Ascending aorta (tissue), 2 donors: ENCODE measurements around the gene KATNBL1. TPM values are rescaled to one million over a fixed set of nuclear protein-coding genes. Genes with fewer than 3 reads are reported as not detected.
A peak's percentile ranks its signal among the peaks of the same experiment; 100 is the strongest.

Experiments
- DNase-seq, 2 donors: peaks; one replicate each; pipeline ENCODE4 v3.0.0-alpha.2; 2019; ENCODE audit warnings: low spot score in 2 of 2
- H3K27ac ChIP-seq, 2 donors: fragments of 200-600 bp; sonication (generic); one replicate each; pipeline ENCODE4 v1.5.1; 2016 to 2017; ENCODE audit warnings: mild to moderate bottlenecking in 1 of 2
- H3K27me3 ChIP-seq: fragments of 200-600 bp; sonication (generic); one replicate; pipeline ENCODE4 v1.5.1; 2017
- H3K36me3 ChIP-seq, 2 donors: fragments of 200-600 bp; sonication (generic); one replicate each; pipeline ENCODE4 v1.5.1; 2016
- H3K4me1 ChIP-seq, 2 donors: fragments of 200-600 bp; sonication (generic); one replicate each; pipeline ENCODE4 v1.5.1; 2016 to 2017; ENCODE audit warnings: mild to moderate bottlenecking in 1 of 2
- H3K4me3 ChIP-seq, 2 donors: fragments of 200-600 bp; sonication (generic); one replicate each; pipeline ENCODE4 v1.5.1; 2016 to 2017; ENCODE audit warnings: mild to moderate bottlenecking in 1 of 2
- H3K9me3 ChIP-seq, 2 donors: fragments of 200-600 bp; sonication (generic); one replicate each; pipeline ENCODE4 v1.5.1; 2016
- intact Hi-C: fragments of 100-400 bp; cut with DNase I; formaldehyde crosslinking; loops from one replicate; pipeline ENCODE4 v1.15.1; 2023
- total RNA-seq: library from RNA; depleted of rRNA; stranded (reverse); fragments of >200 nt; gene quantifications from one replicate; pipeline ENCODE4 v1.1.0, GENCODE V29; 2016
- TF ChIP-seq, protein P1 (sequence below), 3 experiments: fragments of 200-600 bp in 2 of 3; fragments of 450-650 bp in 1 of 3; sonication (generic) in 2 of 3; IDR thresholded peaks; one replicate each; pipeline ENCODE4 v1.5.1; 2016 to 2019; ENCODE audit warnings: antibody characterized with exemption in 3 of 3, mild to moderate bottlenecking in 1 of 3, moderate library complexity in 1 of 3

Gene KATNBL1
- total RNA-seq, 1 donor from 2014 or later, result 34.3 TPM

DNA sequence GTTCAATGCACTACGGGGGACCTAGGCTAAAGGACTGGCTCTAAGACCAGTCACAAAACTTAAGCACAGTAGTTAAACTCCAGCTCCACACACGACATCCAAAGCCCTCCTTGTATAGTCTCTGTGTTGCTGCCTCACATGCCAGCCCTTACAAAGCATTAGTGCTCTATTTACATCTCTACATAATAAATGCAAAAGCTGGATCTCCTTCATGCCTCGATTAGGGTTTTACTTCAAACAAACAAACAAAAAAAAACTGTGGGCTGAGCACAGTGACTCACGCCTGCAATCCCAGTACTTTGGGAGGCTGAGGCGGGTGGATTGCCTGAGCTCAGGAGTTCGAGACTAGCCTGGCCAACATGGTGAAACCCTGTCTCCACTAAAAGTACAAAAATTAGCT lies 98.4 kb downstream of the KATNBL1 start:
- Histone ChIP-seq H3K27ac (no peak overlapping the region), H3K4me1 (no peaks in the 10 kb centered on the region), H3K27me3 (no peaks in the 10 kb centered on the region), H3K4me3 (no peak overlapping the region), H3K36me3 (no peaks in the 10 kb centered on the region), H3K9me3 (no peaks in the 10 kb centered on the region)
- intact Hi-C loops, result no loop called here
- TF ChIP-seq, protein P1, sequence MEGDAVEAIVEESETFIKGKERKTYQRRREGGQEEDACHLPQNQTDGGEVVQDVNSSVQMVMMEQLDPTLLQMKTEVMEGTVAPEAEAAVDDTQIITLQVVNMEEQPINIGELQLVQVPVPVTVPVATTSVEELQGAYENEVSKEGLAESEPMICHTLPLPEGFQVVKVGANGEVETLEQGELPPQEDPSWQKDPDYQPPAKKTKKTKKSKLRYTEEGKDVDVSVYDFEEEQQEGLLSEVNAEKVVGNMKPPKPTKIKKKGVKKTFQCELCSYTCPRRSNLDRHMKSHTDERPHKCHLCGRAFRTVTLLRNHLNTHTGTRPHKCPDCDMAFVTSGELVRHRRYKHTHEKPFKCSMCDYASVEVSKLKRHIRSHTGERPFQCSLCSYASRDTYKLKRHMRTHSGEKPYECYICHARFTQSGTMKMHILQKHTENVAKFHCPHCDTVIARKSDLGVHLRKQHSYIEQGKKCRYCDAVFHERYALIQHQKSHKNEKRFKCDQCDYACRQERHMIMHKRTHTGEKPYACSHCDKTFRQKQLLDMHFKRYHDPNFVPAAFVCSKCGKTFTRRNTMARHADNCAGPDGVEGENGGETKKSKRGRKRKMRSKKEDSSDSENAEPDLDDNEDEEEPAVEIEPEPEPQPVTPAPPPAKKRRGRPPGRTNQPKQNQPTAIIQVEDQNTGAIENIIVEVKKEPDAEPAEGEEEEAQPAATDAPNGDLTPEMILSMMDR (IDR thresholded peaks at IDR 0.05), result no peak
- no peak for DNase-seq

DNA sequence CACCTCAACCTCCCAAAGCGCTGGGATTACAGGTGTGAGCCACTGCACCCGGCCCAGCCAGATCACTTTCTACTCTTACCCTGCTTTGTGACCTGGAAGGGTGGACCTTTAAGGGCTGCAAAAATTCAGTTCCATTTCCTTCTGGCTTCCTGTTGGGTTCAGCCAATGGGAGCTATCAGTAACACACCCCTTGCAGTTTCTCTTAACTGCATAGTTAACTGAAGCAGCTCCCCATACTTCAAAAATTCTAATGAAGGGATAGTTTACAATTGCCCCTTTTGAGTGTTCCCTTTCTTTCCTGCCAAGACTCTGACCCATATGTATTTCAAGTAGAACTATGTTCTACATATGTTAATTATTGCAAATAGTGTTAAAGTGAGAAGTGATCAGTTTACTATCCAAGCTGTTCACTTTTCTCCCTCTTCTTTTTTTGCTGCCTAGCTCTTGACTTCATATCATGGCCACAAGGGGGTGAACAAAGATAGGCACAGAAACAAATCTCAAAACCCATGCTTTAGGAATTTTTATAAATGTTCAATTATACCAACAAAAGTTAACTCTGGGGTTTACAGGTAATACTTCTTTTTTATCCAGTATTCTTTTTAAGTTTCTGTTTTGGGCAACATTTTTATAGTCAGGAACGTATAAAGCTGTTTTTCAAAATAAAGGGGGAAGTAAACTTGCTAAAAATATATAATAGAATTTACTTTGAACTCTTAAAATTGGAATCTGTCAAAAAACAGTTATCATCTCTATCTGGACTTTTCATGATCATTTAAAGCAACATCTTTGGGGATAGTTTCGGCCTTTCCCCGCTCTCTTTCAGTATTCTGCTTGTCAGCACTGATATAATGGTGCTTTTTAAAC lies 99.9 kb downstream of the KATNBL1 start:
- H3K9me3 ChIP-seq, result no peaks in the 10 kb centered on the region
- intact Hi-C loops, result no loop called here

DNA sequence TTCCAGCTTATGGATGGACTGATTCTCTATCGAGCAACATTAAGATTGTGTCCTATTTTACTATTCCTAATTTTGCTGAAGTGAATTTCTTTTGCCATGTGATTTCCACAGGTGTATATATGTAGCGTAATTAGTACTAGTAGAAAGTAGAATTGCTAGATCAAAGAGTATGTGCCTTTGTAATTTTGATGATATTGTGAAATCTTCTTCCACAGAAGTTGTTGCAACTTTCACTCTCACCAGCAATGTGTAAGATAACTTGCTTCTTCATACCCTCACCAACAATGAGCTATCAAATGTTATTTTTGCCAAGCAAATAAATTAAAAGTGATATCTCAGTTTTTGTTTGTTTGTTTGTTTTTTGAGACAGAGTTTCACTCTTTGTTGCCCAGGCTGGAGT lies 102.6 kb downstream of the KATNBL1 start:
- H3K36me3 ChIP-seq, result no peaks in the 10 kb centered on the region
- peaks cover 0 to 3% of the 10 kb centered on the region in 2 donors for H3K4me1 ChIP-seq
- H3K9me3 ChIP-seq, result no peaks in the 10 kb centered on the region
- intact Hi-C loops, result no loop called here
- H3K4me3 ChIP-seq, result no peak overlapping the region
- H3K27me3 ChIP-seq, result no peaks in the 10 kb centered on the region
- no peak for DNase-seq
- H3K27ac ChIP-seq, result no peak overlapping the region
- TF ChIP-seq, protein P1 (IDR thresholded peaks at IDR 0.05), result no peak

More for the DNA sequence above, 99.9 kb downstream of the KATNBL1 start:
- Histone ChIP-seq H3K27ac (no peak overlapping the region), H3K4me1 (no peaks in the 10 kb centered on the region), H3K36me3 (no peaks in the 10 kb centered on the region), H3K27me3 (no peaks in the 10 kb centered on the region), H3K4me3 (no peak overlapping the region)
- TF ChIP-seq, protein P1 (IDR thresholded peaks at IDR 0.05), result peak in 2 of 3 experiments; percentile 24 to 35
- no peak for DNase-seq

DNA sequence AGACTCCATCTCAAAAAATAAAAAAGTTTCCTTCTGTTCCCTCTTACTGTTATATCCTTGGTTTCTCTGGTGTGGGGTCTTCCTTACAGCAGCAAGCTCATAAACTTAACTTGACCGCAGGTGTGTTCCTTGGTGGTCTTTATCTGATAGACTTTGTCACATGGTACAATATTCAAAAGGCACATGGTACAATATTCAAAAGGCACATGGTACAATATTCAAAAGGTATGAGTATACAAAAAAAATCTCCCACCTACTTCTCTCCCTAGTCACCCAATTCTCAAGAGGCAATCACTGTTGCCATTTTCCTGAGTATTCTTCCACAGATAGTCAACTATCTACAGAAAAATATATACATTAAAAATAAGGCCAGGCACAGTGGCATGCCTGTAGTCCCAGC lies 103.5 kb downstream of the KATNBL1 start:
- no peaks in the 10 kb centered on the region for H3K9me3 ChIP-seq
- H3K4me3 ChIP-seq, result no peak overlapping the region
- intact Hi-C loops, result no loop called here
- H3K4me1 ChIP-seq, result peaks cover 0 to 3% of the 10 kb centered on the region in 2 donors
- no peak overlapping the region for H3K27ac ChIP-seq
- TF ChIP-seq, protein P1 (IDR thresholded peaks at IDR 0.05), result no peak
- no peaks in the 10 kb centered on the region for H3K36me3 ChIP-seq
- DNase-seq, result no peak
- no peaks in the 10 kb centered on the region for H3K27me3 ChIP-seq

DNA sequence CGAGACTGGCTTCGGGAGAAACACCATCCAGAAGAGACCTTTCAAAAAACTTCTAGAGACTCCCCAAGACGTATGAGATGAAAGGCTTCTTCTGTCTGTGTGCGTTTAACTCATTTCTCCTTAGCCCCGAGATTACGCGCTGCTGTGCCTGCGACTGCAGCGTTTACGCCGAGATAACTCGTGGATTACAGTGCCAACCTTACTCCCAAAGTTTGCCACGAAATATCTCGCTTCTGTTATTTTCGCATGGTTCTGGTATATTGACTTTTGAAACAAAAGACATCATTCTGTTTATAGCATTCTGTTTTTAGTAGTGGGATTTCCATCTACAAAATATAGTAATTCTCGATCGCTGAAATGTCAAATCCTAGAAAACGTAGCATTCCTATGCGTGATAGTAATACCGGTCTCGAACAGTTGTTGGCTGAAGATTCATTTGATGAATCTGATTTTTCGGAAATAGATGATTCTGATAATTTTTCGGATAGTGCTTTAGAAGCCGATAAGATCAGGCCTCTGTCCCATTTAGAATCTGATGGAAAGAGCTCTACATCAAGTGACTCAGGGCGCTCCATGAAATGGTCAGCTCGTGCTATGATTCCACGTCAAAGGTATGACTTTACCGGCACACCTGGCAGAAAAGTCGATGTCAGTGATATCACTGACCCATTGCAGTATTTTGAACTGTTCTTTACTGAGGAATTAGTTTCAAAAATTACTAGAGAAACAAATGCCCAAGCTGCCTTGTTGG lies 107.5 kb downstream of the KATNBL1 start:
- DNase-seq, result no peak
- intact Hi-C loops, result loop anchor here (1.0 to 5.0 kb wide), 4 partner anchors 108 to 885 kb away; partner anchors contain the start of genes KATNBL1, NOP10, NUTM1 and ZNF770
- Histone ChIP-seq H3K36me3 (no peaks in the 10 kb centered on the region), H3K27ac (peak overlapping the region; percentile 79 to 86), H3K9me3 (no peaks in the 10 kb centered on the region), H3K27me3 (no peaks in the 10 kb centered on the region), H3K4me3 (peak overlapping the region; percentile 85 to 86), H3K4me1 (peaks cover 0 to 3% of the 10 kb centered on the region in 2 donors)
- TF ChIP-seq, protein P1 (IDR thresholded peaks at IDR 0.05), result no peak
